Liver (tissue), 9 donors: ENCODE data around the gene APP. TPM values are rescaled to one million over a fixed set of nuclear protein-coding genes. Genes with fewer than 3 reads are reported as not detected.

ENCODE experiments used
- DNase-seq: peaks from one replicate; pipeline ENCODE4 v3.0.0-alpha.2; 2017; ENCODE audit warnings: low spot score
- H3K27ac ChIP-seq, 2 donors: one replicate each; pipeline ENCODE4 v1.7.0; 2013; ENCODE audit warnings: inconsistent platforms in 2 of 2, low read length in 2 of 2, control low read depth in 1 of 2, low read depth in 1 of 2, mild to moderate bottlenecking in 1 of 2
- H3K27me3 ChIP-seq, 4 donors: one replicate each; pipeline versions ENCODE4 v1.6.1 to v1.7.0; 2013; ENCODE audit warnings: low read length in 3 of 4, inconsistent platforms in 1 of 4, mild to moderate bottlenecking in 1 of 4, moderate library complexity in 1 of 4; ENCODE audit not compliant: control insufficient read depth in 4 of 4, insufficient read depth in 4 of 4
- H3K36me3 ChIP-seq, 4 donors: one replicate each; pipeline versions ENCODE4 v1.6.1 to v1.7.0; 2013; ENCODE audit warnings: low read length in 3 of 4, mild to moderate bottlenecking in 3 of 4, low read depth in 1 of 4, moderate library complexity in 1 of 4; ENCODE audit not compliant: control insufficient read depth in 4 of 4, insufficient read depth in 3 of 4
- H3K4me1 ChIP-seq, 4 donors: one replicate each; pipeline versions ENCODE4 v1.6.1 to v1.7.0; 2013; ENCODE audit warnings: low read length in 3 of 4, mild to moderate bottlenecking in 3 of 4, moderate library complexity in 1 of 4; ENCODE audit not compliant: control insufficient read depth in 4 of 4, insufficient read depth in 4 of 4
- H3K4me3 ChIP-seq, 3 donors: one replicate each; pipeline versions ENCODE4 v1.6.1 to v1.7.0; 2013; ENCODE audit warnings: low read length in 3 of 3, control low read depth in 1 of 3, low read depth in 1 of 3, mild to moderate bottlenecking in 1 of 3
- H3K9ac ChIP-seq, 2 donors: one replicate each; pipeline ENCODE4 v1.7.0; 2013; ENCODE audit warnings: low read length in 2 of 2, mild to moderate bottlenecking in 2 of 2, moderate library complexity in 2 of 2, control low read depth in 1 of 2, low read depth in 1 of 2
- H3K9me3 ChIP-seq, 4 donors: one replicate each; pipeline versions ENCODE4 v1.6.1 to v1.7.0; 2013; ENCODE audit warnings: low read length in 3 of 4; ENCODE audit not compliant: control insufficient read depth in 4 of 4
- EGR1 ChIP-seq, 2 donors: IDR thresholded peaks; 2 replicates each; pipeline ENCODE4 v1.6.1; 2016 to 2018; ENCODE audit warnings: antibody characterized with exemption in 2 of 2, low read depth in 2 of 2
- FOXA1 ChIP-seq: IDR thresholded peaks from 2 replicates; pipeline ENCODE4 v1.6.1; 2016; ENCODE audit warnings: antibody characterized with exemption
- FOXA2 ChIP-seq: IDR thresholded peaks from 2 replicates; pipeline ENCODE4 v1.6.1; 2016; ENCODE audit warnings: antibody characterized with exemption
- GABPA ChIP-seq, 2 donors: IDR thresholded peaks in 1 of 2; conservative IDR thresholded peaks in 1 of 2; 2 replicates each; pipeline ENCODE4 v1.6.1; 2016; ENCODE audit warnings: antibody characterized with exemption in 2 of 2, mild to moderate bottlenecking in 1 of 2, moderate library complexity in 1 of 2
- HNF4A ChIP-seq, 2 donors: conservative IDR thresholded peaks; 2 replicates each; pipeline ENCODE4 v1.6.1; 2016; ENCODE audit warnings: antibody characterized with exemption in 2 of 2, mild to moderate bottlenecking in 2 of 2
- HNF4G ChIP-seq: IDR thresholded peaks from 2 replicates; pipeline ENCODE4 v1.6.1; 2016; ENCODE audit warnings: antibody characterized with exemption
- JUND ChIP-seq, 2 donors: IDR thresholded peaks; 2 replicates each; pipeline ENCODE4 v1.6.1; 2016; ENCODE audit warnings: antibody characterized with exemption in 2 of 2
- MAX ChIP-seq: IDR thresholded peaks from 2 replicates; pipeline ENCODE4 v1.6.1; 2016; ENCODE audit warnings: antibody characterized with exemption
- RAD21 ChIP-seq, 2 donors: IDR thresholded peaks; 2 replicates each; pipeline ENCODE4 v1.6.1; 2016; ENCODE audit warnings: antibody characterized with exemption in 2 of 2, mild to moderate bottlenecking in 2 of 2
- REST ChIP-seq: IDR thresholded peaks from 2 replicates; pipeline ENCODE4 v1.6.1; 2016; ENCODE audit warnings: antibody characterized with exemption, mild to moderate bottlenecking
- RXRA ChIP-seq, 2 donors: IDR thresholded peaks; 2 replicates each; pipeline ENCODE4 v1.6.1; 2017 to 2018; ENCODE audit warnings: antibody characterized with exemption in 2 of 2, mild to moderate bottlenecking in 1 of 2
- SP1 ChIP-seq: IDR thresholded peaks from 2 replicates; pipeline ENCODE4 v1.6.1; 2018; ENCODE audit warnings: antibody characterized with exemption, mild to moderate bottlenecking
- TAF1 ChIP-seq: conservative IDR thresholded peaks from 2 replicates; pipeline ENCODE4 v1.6.1; 2016; ENCODE audit warnings: antibody characterized with exemption, mild to moderate bottlenecking
- YY1 ChIP-seq: IDR thresholded peaks from 2 replicates; pipeline ENCODE4 v1.6.1; 2016; ENCODE audit warnings: antibody characterized with exemption, mild to moderate bottlenecking
- WGBS: extraction: QIAGEN DNeasy Blood & Tissue Kit; methylation state at CpG from one replicate; pipeline ENCODE4 v1.1.7; 2013; 5-methylcytosine and 5-hydroxymethylcytosine counted together
- polyA plus RNA-seq, 2 donors: library from polyadenylated mRNA; stranded (reverse) in 1 of 2; unstranded in 1 of 2; fragments of 200-250 nt in 1 of 2; fragments of >200 nt in 1 of 2; fragmentation: Nextera tagmentation in 1 of 2; extraction: Ambion mirVana in 1 of 2; gene quantifications; one replicate each; pipeline versions ENCODE4 v1.2.1 to v1.2.3, GENCODE V29; 2013 to 2015
- total RNA-seq, 2 donors: library from RNA; depleted of rRNA; stranded (reverse); fragments of >200 nt; gene quantifications; one replicate each; pipeline ENCODE4 v1.2.3, GENCODE V29; 2014
- TF ChIP-seq, protein P1 (sequence below): IDR thresholded peaks from 2 replicates; pipeline ENCODE4 v1.6.1; 2016; ENCODE audit warnings: antibody characterized with exemption
- TF ChIP-seq, protein P2 (sequence below): fragments of 150-350 bp; IDR thresholded peaks from 2 replicates; pipeline ENCODE4 v1.5.1; 2017; ENCODE audit warnings: improper control_type of control experiment, low read depth, low read length; ENCODE audit not compliant: missing input control
- donor health status: healthy.
- donor health status: healthy.
- donor health status: healthy.
- donor health status: healthy.
- donor health status: healthy.

Gene APP
- total and polyA plus RNA-seq, 4 donors = 24.9 to 201 (median 111) TPM

- no peak for TF ChIP-seq REST
- no peak for TF ChIP-seq JUND (IDR thresholded peaks at IDR 0.05)
- no peak for TF ChIP-seq EGR1 (IDR thresholded peaks at IDR 0.05; ENCODE audit: low read depth in 2 of 2)
These were observed 231.2 kb downstream of the APP start (continued) for GRCh38 chr21:25939396-25939761.

DNA sequence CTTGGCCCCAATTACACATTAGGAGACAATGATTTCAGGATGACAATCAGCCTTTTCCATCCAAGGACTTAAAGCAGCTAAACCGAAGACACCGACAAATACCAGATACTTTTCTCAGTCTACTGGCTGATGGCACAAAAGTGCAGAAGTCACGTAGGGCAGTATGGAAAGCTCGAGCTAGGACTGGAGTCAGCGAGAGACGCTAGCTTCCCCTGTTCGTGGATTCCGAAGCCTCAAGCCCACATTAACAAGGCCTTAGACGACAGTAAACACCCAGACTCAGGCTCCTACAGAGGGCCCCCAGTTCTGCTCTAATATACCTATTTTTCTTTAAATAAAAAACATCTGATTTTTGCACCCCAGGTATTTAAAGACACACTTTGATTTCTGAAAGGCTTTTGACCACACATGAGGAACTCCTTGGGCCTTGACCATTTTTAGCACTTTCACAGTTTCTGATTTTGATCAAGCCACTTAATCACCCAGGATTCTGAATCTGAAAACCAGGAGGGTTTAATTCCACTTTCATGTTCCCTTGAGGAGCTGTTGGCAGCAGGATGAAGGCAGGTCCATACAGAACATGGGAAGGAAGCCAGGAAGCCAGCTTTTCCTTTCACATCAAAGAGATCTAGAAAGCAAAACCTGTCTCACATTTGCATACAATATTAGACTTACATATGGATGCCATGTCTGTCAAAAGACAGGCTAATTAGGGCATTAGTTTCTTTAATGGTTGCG, 231.7 kb downstream of the APP start:
- Histone ChIP-seq H3K27ac (no peak overlapping the region), H3K4me3 (no peak overlapping the region), H3K9ac (no peak overlapping the region), H3K36me3 (peaks cover 0 to 2% (median 0%) of the 10 kb centered on the region in 4 donors), H3K9me3 (no peaks in the 10 kb centered on the region), H3K27me3 (no peaks in the 10 kb centered on the region), H3K4me1 (peaks cover 0 to 9% (median 3%) of the 10 kb centered on the region in 4 donors)
- WGBS = 88% methylated on average over 10 of the region's 10 CpGs
- TF ChIP-seq YY1 (no peak), SP1 (no peak), RXRA (IDR thresholded peaks at IDR 0.05) (no peak), REST (no peak), HNF4A (conservative IDR thresholded peaks at IDR 0.05) (no peak)
- DNase-seq = no peak

DNA sequence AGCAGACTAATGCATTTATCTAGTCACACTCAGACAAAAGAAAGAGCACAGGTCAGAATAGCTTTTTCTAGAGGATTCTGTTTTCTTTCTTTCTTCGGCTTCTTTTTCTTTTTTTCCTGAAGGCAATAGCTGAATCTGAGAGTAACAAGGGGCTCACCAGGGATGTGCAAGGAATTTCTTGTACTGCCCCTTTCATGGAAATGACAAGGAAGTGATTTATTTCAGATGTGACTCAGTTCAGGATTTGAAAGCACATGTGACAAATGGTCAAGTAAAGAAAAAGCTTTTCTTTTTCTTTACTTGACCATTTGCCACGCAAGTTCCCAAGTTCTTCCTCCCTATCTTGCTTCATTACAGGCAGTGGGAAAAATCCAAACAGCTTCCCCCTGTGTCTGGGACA, 233.8 kb downstream of the APP start:
- Histone ChIP-seq H3K27me3 (no peaks in the 10 kb centered on the region), H3K4me3 (no peak overlapping the region), H3K36me3 (peaks cover 0 to 2% (median 0%) of the 10 kb centered on the region in 4 donors), H3K9me3 (no peaks in the 10 kb centered on the region), H3K9ac (no peak overlapping the region), H3K27ac (peak overlapping the region in 1 of 2 donors; percentile 86), H3K4me1 (peaks cover 0 to 9% (median 3%) of the 10 kb centered on the region in 4 donors)
- no peak for DNase-seq
- 91% methylated on average over 2 of the region's 2 CpGs for WGBS
- TF ChIP-seq RAD21 (IDR thresholded peaks at IDR 0.05) (no peak), TAF1 (no peak), HNF4G (no peak), MAX (no peak), RXRA (IDR thresholded peaks at IDR 0.05) (no peak), REST (no peak), FOXA2 (no peak), FOXA1 (no peak), GABPA (IDR thresholded peaks at IDR 0.05 in 1 of 2, conservative IDR thresholded peaks at IDR 0.05 in 1 of 2) (no peak), EGR1 (IDR thresholded peaks at IDR 0.05; ENCODE audit: low read depth in 2 of 2) (no peak), SP1 (no peak), JUND (IDR thresholded peaks at IDR 0.05) (no peak), YY1 (no peak), HNF4A (conservative IDR thresholded peaks at IDR 0.05) (no peak)
- TF ChIP-seq, protein P1, sequence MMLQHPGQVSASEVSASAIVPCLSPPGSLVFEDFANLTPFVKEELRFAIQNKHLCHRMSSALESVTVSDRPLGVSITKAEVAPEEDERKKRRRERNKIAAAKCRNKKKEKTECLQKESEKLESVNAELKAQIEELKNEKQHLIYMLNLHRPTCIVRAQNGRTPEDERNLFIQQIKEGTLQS = no peak
- TF ChIP-seq, protein P2, sequence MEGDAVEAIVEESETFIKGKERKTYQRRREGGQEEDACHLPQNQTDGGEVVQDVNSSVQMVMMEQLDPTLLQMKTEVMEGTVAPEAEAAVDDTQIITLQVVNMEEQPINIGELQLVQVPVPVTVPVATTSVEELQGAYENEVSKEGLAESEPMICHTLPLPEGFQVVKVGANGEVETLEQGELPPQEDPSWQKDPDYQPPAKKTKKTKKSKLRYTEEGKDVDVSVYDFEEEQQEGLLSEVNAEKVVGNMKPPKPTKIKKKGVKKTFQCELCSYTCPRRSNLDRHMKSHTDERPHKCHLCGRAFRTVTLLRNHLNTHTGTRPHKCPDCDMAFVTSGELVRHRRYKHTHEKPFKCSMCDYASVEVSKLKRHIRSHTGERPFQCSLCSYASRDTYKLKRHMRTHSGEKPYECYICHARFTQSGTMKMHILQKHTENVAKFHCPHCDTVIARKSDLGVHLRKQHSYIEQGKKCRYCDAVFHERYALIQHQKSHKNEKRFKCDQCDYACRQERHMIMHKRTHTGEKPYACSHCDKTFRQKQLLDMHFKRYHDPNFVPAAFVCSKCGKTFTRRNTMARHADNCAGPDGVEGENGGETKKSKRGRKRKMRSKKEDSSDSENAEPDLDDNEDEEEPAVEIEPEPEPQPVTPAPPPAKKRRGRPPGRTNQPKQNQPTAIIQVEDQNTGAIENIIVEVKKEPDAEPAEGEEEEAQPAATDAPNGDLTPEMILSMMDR = no peak
